BJ (cell line): ENCODE data around the gene ELP5. TPM values are rescaled to one million over a fixed set of nuclear protein-coding genes. Genes with fewer than 3 reads are reported as not detected.

ENCODE experiments used
- CTCF ChIA-PET: fragments of 350-600 bp; formaldehyde crosslinking; extraction: SDS; loops from one replicate; lab custom pipeline; 2021; ENCODE audit warnings: antibody characterized with exemption, inconsistent platforms; lab: Yijun Ruan, JAX
- POLR2A ChIA-PET: fragments of 300-600 bp; sonication (Branson Sonifier 250); formaldehyde crosslinking; extraction: SDS; loops from one replicate; lab custom pipeline; 2021; ENCODE audit warnings: antibody characterized with exemption; lab: Charles Lee
- DNase-seq: peaks from one replicate; pipeline ENCODE4 v3.0.0-alpha.2; 2011; ENCODE audit warnings: low read depth
- H3K27me3 ChIP-seq: 2 replicates; pipeline ENCODE4 v1.6.0; 2011; ENCODE audit warnings: low read length; ENCODE audit not compliant: control insufficient read depth, insufficient read depth
- H3K36me3 ChIP-seq: 2 replicates; pipeline ENCODE4 v1.5.1; 2011; ENCODE audit warnings: low read length; ENCODE audit not compliant: control insufficient read depth, insufficient read depth
- H3K4me3 ChIP-seq: 2 replicates; pipeline ENCODE4 v1.5.1; 2011; ENCODE audit warnings: low read depth, mild to moderate bottlenecking, control low read depth, low read length
- CTCF ChIP-seq: IDR thresholded peaks from 2 replicates; pipeline ENCODE4 v1.5.1; 2011; ENCODE audit warnings: low read depth, mild to moderate bottlenecking, control low read depth, inconsistent platforms, low read length, moderate library complexity; ENCODE audit not compliant: insufficient read depth
- polyA plus RNA-seq: library from polyadenylated mRNA; depleted of rRNA; stranded (reverse); fragments of >200 nt; gene quantifications from 2 replicates; pipeline ENCODE4 v1.2.3, GENCODE V29; 2011

ELP5 gene
- polyA plus RNA-seq, 1 experiment, result 35.6 TPM

- H3K27me3 ChIP-seq, result no peaks in the 10 kb centered on the region
- CTCF ChIA-PET, result interaction anchor here (2.7 kb wide), 1 partner anchor 173 kb away, joined by 13 read pairs; no protein-coding TSS in a partner anchor
- H3K4me3 ChIP-seq, result no peak overlapping the region
- POLR2A ChIA-PET, result interaction anchor here (0.8 kb wide), 1 partner anchor 21 kb away, joined by 3 read pairs; the partner anchor contains the start of gene PHF23
- no peak for TF ChIP-seq CTCF
- DNase-seq, result no peak
- peaks cover 16% of the 10 kb centered on the region for H3K36me3 ChIP-seq
Measured at GRCh38 chr17:7218758-7219157, 33.3 kb upstream of the ELP5 start.

DNA sequence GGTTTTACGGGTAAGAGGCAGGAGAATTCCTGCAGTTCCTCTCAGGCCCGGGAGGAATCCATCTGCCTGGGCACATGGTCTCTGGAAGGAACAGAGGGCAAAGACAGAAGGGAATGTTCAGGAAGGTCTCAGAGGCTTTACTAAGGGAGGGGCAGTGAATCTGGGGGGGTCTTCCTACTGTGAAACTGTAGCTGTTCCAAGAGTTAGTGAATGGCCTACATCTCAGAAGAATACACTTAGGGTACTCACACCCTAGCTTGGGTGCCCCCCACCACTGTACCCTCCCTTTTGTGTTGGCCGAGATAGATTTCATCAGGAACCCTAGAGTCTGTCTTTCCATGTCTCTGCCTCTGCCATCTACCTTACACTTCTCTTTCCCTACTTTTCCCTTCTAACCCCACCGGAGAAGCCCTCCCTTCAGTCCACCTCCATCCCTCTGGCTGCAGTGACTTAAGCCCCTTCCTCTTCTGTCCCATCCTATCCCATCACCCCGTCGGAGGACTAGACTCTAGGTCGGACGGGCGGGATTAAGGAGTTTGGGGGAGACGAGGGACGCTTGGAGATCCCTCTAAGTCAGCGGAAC lies 32.7 kb upstream of the ELP5 start:
- TF ChIP-seq CTCF, result no peak
- CTCF ChIA-PET, result interaction anchor here (0.6 to 3.6 kb wide), 7 partner anchors 14 to 770 kb away, joined by 3 to 50 read pairs (median 3); no protein-coding TSS in a partner anchor
- no peak for DNase-seq
- no peaks in the 10 kb centered on the region for H3K27me3 ChIP-seq
- POLR2A ChIA-PET, result interaction anchor here (0.6 to 1.3 kb wide), 3 partner anchors 18 to 32 kb away, joined by 3 to 4 read pairs (median 3); partner anchors contain the start of gene PHF23
- H3K36me3 ChIP-seq, result peaks cover 22% of the 10 kb centered on the region
- H3K4me3 ChIP-seq, result peak overlapping the region; percentile 84

GRCh38 chr17:7219812-7220592 lies 32.0 kb upstream of the ELP5 start, which contains the start of the genes ACADVL and DLG4:
ACADVL (plus strand) TSS chr17:7219938; CDS start chr17:7219985, 47 bp downstream.
DLG4 (minus strand) TSS chr17:7219836.
- POLR2A ChIA-PET, result interaction anchor here (0.6 to 1.3 kb wide), 2 partner anchors 18 to 31 kb away, joined by 3 to 4 read pairs; no protein-coding TSS in a partner anchor
- DNase-seq, result peak; percentile 37
- no peak for TF ChIP-seq CTCF
- Histone ChIP-seq H3K36me3 (peaks cover 27% of the 10 kb centered on the region), H3K4me3 (peak within 1 kb of the TSS; percentile 84), H3K27me3 (no peaks in the 10 kb centered on the region)
- CTCF ChIA-PET, result interaction anchor here (0.6 to 3.6 kb wide), 16 partner anchors 10 to 770 kb away, joined by 3 to 50 read pairs (median 4); partner anchors contain the start of gene NEURL4

GRCh38 chr17:7220593-7221277 lies 31.3 kb upstream of the ELP5 start:
- Histone ChIP-seq H3K36me3 (peaks cover 28% of the 10 kb centered on the region), H3K27me3 (no peaks in the 10 kb centered on the region), H3K4me3 (peak overlapping the region; percentile 84)
- POLR2A ChIA-PET, result interaction anchor here (0.6 to 1.3 kb wide), 2 partner anchors 17 to 20 kb away, joined by 4 to 22 read pairs; no protein-coding TSS in a partner anchor
- CTCF ChIA-PET, result interaction anchor here (0.8 to 3.6 kb wide), 13 partner anchors 9 to 175 kb away, joined by 3 to 50 read pairs (median 4); partner anchors contain the start of gene NEURL4
- TF ChIP-seq CTCF, result peak; percentile 58
- no peak for DNase-seq
